Activated CD8-positive, alpha-beta T cell treated with anti-CD3 and anti-CD28 coated beads for 36 hours (primary cell): Measurements from ENCODE around the gene FBLIM1. TPM values are rescaled to one million over a fixed set of nuclear protein-coding genes. Genes with fewer than 3 reads are reported as not detected.

Source experiments
- ATAC-seq: fragments of 200-7000 bp; cut with Tn5 transposase; one replicate; pipeline ENCODE4 v1.10.0; 2021; ENCODE audit warnings: mild to moderate bottlenecking, moderate library complexity
- CTCF ChIA-PET: fragments of 350-600 bp; sonication (Branson Sonifier 250); formaldehyde crosslinking; loops from one replicate; lab custom pipeline; 2021; ENCODE audit warnings: antibody characterized with exemption; lab: Charles Lee
- POLR2A ChIA-PET: fragments of 350-600 bp; sonication (Branson Sonifier 250); formaldehyde crosslinking; loops from one replicate; lab custom pipeline; 2021; ENCODE audit warnings: antibody characterized with exemption; lab: Charles Lee
- DNase-seq: peaks from one replicate; pipeline ENCODE4 v3.0.0-alpha.2; 2020
- H3K27ac Mint-ChIP-seq: one replicate; pipeline ENCODE4 v1.8.0; 2021; ENCODE audit warnings: mild to moderate bottlenecking, mixed read lengths
- H3K27me3 Mint-ChIP-seq: one replicate; pipeline ENCODE4 v1.8.0; 2021; ENCODE audit warnings: mixed read lengths
- H3K36me3 Mint-ChIP-seq: one replicate; pipeline ENCODE4 v1.8.0; 2021; ENCODE audit warnings: low read depth, mixed read lengths
- H3K4me1 Mint-ChIP-seq: one replicate; pipeline ENCODE4 v1.8.0; 2021; ENCODE audit warnings: low read depth, mixed read lengths
- H3K4me3 Mint-ChIP-seq: one replicate; pipeline ENCODE4 v1.8.0; 2021; ENCODE audit warnings: mild to moderate bottlenecking, moderate library complexity, mixed read lengths
- H3K9me3 Mint-ChIP-seq: one replicate; pipeline ENCODE4 v1.8.0; 2021; ENCODE audit warnings: mixed read lengths
- intact Hi-C: fragments of 100-400 bp; cut with micrococcal nuclease; formaldehyde crosslinking; loops from one replicate; pipeline ENCODE4 v1.10.0; 2022
- total RNA-seq, 2 experiments: library from RNA; stranded (reverse); gene quantifications; one replicate each; pipeline ENCODE4 v1.2.3, GENCODE V29; 2021
- TF ChIP-seq, protein P1 (sequence below): fragments of 200-600 bp; IDR thresholded peaks from one replicate; pipeline ENCODE4 v1.8.0; 2022; ENCODE audit warnings: antibody characterized with exemption, mild to moderate bottlenecking

Gene FBLIM1
- total RNA-seq, 2 experiments from 2014 or later, result not detected

DNA sequence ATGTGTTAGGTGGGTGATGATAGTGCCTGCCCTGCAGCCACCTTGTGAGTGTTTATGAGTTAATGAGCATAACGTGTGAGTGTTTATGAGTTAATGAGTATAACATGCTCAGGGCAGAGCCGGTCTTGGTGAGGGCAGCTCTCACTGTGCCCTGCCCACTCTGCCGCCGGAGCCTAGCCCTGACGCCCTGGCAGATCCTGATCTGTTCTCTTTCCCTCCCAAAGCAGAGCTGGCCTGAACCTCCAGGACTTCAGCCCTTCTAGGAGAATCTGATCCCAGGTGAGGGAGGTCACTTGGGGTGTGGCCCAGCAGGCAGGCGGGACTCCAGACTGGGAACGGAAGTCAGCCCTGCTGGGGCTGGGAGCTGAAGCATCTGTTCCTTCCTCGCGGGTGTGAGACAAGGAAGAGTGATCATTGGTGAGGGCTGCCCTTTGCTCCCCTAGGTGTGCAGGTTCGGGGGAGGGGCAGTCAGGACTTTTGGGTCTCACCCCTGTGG, 5.7 kb downstream of the FBLIM1 start:
- no peak overlapping the region for H3K4me3 Mint-ChIP-seq
- no peak for DNase-seq
- no peaks in the 10 kb centered on the region for H3K4me1 Mint-ChIP-seq
- H3K36me3 Mint-ChIP-seq, result no peaks in the 10 kb centered on the region
- ChIA-PET POLR2A (no interaction called here), CTCF (no interaction called here)
- ATAC-seq, result no peak
- no peaks in the 10 kb centered on the region for H3K9me3 Mint-ChIP-seq
- no peak overlapping the region for H3K27ac Mint-ChIP-seq
- TF ChIP-seq, protein P1, sequence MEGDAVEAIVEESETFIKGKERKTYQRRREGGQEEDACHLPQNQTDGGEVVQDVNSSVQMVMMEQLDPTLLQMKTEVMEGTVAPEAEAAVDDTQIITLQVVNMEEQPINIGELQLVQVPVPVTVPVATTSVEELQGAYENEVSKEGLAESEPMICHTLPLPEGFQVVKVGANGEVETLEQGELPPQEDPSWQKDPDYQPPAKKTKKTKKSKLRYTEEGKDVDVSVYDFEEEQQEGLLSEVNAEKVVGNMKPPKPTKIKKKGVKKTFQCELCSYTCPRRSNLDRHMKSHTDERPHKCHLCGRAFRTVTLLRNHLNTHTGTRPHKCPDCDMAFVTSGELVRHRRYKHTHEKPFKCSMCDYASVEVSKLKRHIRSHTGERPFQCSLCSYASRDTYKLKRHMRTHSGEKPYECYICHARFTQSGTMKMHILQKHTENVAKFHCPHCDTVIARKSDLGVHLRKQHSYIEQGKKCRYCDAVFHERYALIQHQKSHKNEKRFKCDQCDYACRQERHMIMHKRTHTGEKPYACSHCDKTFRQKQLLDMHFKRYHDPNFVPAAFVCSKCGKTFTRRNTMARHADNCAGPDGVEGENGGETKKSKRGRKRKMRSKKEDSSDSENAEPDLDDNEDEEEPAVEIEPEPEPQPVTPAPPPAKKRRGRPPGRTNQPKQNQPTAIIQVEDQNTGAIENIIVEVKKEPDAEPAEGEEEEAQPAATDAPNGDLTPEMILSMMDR, result no peak
- peaks cover 23% of the 10 kb centered on the region for H3K27me3 Mint-ChIP-seq
- intact Hi-C loops, result no loop called here

DNA sequence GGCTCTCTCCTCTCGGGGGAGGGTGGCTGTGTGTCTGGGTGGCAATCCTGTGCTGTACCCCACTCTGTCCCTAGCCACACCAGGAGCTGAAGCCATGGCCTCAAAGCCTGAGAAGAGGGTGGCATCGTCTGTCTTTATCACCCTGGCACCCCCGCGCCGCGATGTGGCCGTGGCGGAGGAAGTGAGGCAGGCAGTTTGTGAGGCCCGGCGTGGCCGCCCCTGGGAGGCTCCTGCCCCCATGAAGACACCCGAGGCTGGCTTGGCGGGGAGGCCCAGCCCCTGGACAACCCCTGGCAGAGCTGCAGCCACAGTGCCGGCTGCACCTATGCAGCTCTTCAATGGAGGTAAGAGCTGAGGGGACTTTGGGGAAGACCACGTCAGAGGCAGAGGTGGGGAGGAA, 6.3 kb downstream of the FBLIM1 start:
- no peaks in the 10 kb centered on the region for H3K4me1 Mint-ChIP-seq
- TF ChIP-seq, protein P1, result no peak
- ATAC-seq (no peak), DNase-seq (no peak)
- H3K9me3 Mint-ChIP-seq, result no peaks in the 10 kb centered on the region
- intact Hi-C loops, result no loop called here
- H3K27me3 Mint-ChIP-seq, result peaks cover 18% of the 10 kb centered on the region
- no peaks in the 10 kb centered on the region for H3K36me3 Mint-ChIP-seq
- ChIA-PET CTCF (no interaction called here), POLR2A (no interaction called here)
- H3K27ac Mint-ChIP-seq, result no peak overlapping the region
- no peak overlapping the region for H3K4me3 Mint-ChIP-seq

DNA sequence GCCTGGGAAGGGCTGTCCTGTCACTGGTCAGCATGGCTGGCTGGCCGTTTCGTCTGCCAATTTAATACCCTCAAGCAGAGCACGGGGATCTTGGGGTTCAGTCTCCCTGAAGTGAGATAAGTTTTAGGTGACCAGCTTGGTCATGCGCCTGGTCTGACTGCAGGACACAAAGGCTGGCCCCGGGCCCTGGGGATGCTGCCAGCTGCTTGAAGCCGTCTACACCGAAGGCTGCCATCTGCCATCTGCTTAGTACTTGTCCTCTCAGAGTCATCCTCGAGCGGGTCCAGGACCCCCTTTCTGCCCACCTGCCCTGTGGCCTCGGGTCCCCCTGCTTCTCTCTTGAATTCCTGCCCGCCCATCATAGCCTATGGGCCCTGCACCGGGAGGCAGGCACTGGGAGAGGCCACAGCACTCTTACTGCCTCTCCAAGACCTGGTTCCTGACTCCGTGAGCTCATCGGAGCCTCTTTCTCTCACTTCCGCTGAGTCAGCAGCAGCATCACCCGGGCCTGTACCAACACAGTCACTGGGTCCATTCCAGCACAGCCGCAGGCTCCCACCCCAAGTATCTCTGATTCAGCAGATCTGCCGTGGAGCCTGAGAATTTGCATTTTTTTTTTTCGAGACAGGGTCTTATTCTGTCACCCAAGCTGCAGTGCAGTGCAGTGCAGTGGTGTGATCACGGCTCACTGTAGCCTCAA, 7.0 kb downstream of the FBLIM1 start:
- ATAC-seq (no peak), DNase-seq (no peak)
- ChIA-PET POLR2A (no interaction called here), CTCF (interaction anchor here (2.6 kb wide), 1 partner anchor 26 kb away, joined by 7 read pairs; no protein-coding TSS in a partner anchor)
- Mint-ChIP-seq H3K4me3 (no peak overlapping the region), H3K27me3 (peaks cover 16% of the 10 kb centered on the region), H3K9me3 (no peaks in the 10 kb centered on the region), H3K4me1 (no peaks in the 10 kb centered on the region), H3K27ac (no peak overlapping the region), H3K36me3 (no peaks in the 10 kb centered on the region)
- TF ChIP-seq, protein P1, result no peak
- intact Hi-C loops, result no loop called here

DNA sequence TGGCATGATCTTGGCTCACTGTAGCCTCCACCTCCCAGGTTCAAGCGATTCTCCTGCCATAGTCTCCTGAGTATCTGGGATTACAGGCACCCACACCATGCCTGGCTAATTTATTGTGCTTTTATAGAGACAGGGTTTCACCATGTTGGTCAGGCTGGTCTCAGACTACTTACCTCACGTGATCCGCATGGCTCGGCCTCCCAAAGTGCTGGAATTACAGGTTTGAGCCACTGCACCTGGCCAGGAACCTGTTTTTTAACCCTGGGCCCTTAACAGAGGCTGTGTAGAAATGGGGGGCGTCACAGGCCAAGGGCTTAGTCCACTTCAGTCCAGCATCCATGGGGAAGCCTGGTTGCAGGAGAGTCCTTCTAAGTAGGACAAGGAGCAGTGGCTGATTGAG, 9.3 kb downstream of the FBLIM1 start:
- no peak overlapping the region for H3K27ac Mint-ChIP-seq
- H3K4me1 Mint-ChIP-seq, result no peaks in the 10 kb centered on the region
- intact Hi-C loops, result no loop called here
- peaks cover 3% of the 10 kb centered on the region for H3K27me3 Mint-ChIP-seq
- TF ChIP-seq, protein P1, result no peak
- POLR2A ChIA-PET, result interaction anchor here (0.6 kb wide), 1 partner anchor 23 kb away, joined by 4 read pairs; no protein-coding TSS in a partner anchor
- ATAC-seq (no peak), DNase-seq (no peak)
- CTCF ChIA-PET, result interaction anchor here (2.6 kb wide), 1 partner anchor 24 kb away, joined by 7 read pairs; no protein-coding TSS in a partner anchor
- no peaks in the 10 kb centered on the region for H3K9me3 Mint-ChIP-seq
- no peaks in the 10 kb centered on the region for H3K36me3 Mint-ChIP-seq
- no peak overlapping the region for H3K4me3 Mint-ChIP-seq

DNA sequence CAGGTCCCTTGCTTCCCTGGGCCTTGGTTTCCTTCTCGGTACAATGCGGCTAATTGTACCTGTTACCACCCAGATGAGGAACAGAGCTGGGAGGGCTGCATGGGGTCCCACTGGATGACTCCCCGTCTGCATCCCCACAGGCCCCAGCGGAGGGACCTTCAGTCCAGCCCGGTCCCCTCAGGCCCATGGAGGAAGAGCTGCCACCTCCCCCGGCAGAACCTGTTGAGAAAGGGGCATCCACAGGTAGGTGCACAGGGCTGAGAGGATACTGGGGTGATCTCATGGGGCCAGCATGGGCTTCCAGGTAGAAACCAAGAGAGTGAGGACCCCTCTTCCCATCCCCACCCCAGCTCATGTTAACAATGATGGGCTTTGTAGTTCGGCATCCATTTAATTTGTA, 9.8 kb downstream of the FBLIM1 start:
- Mint-ChIP-seq H3K9me3 (no peaks in the 10 kb centered on the region), H3K4me3 (no peak overlapping the region), H3K27me3 (peaks cover 3% of the 10 kb centered on the region), H3K36me3 (no peaks in the 10 kb centered on the region), H3K4me1 (no peaks in the 10 kb centered on the region), H3K27ac (no peak overlapping the region)
- POLR2A ChIA-PET, result interaction anchor here (0.6 kb wide), 1 partner anchor 23 kb away, joined by 4 read pairs; no protein-coding TSS in a partner anchor
- intact Hi-C loops, result no loop called here
- CTCF ChIA-PET, result interaction anchor here (1.6 to 2.6 kb wide), 2 partner anchors 23 to 24 kb away, joined by 4 to 7 read pairs; no protein-coding TSS in a partner anchor
- no peak for ATAC-seq
- TF ChIP-seq, protein P1, result no peak
- no peak for DNase-seq
